Measurements from ENCODE around the gene PIP5K1B.

PIP5K1B gene

GRCh38 chr9:68777070-68777763, 72.2 kb downstream of the PIP5K1B start:
- DNase-seq: no peak

- DNase-seq: no peak
Measured at GRCh38 chr9:68778635-68779034, 73.6 kb downstream of the PIP5K1B start.

- peak; percentile 95 for DNase-seq
Measured at GRCh38 chr9:68779558-68780379, 74.7 kb downstream of the PIP5K1B start.

GRCh38 chr9:68780380-68780712, 75.3 kb downstream of the PIP5K1B start:
- no peak for DNase-seq

DNA sequence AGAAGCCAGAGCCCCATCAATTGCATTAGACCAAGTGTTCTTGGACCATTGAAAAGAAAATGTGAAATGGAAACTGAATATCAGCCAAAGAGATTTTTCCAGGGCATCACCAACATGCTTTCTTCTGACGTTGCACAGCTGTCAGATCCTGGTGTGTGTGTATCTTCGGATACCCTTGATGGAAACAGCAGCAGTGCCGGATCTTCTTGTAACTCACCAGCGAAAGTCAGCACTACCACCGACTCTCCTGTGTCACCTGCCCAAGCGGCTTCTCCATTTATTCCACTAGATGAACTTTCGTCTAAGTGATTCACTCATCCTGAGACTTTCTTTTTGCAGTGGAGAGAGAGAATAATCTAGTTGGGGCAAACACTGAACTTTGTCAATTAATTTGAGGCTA, 75.7 kb downstream of the PIP5K1B start:
- DNase-seq: no peak

DNA sequence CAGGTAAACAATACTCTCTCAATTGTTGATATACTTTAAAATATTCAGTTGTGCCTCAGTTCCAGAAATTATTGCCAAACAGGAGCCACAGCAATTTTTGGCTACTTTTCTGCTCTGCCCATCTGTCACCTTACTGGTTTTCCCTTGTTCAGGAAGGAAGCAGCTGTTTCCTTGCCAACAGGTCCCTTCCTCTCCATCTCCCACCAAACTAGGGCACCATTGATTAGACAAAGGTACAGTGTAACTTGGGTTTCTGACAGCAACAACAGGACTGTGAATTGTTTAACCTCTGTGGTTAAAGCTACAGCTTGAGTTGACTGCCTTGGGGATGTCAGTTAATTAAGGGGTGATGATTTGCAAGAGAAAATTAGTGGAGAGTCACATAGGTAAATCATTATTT, 76.9 kb downstream of the PIP5K1B start:
- DNase-seq: no peak

DNA sequence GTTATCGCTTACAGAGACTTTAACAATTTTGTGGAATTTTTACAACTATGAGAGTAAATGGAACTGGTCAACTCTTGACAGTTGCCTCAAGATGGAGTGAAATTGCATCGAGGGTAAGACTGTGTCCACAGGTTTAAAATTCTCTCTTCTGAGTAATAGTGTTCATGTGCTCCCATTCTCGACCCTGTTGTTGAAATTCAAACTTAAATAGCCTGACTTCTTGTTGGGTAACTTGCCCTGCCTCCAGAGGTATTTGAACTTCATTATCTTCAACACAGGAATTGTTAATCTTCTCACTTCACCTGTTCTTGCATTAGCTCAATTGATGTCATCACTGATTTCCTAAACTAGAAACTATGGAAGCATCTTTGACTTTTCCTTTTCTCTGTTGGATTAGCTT, 77.5 kb downstream of the PIP5K1B start:
- no peak for DNase-seq

GRCh38 chr9:68785965-68786364, 80.9 kb downstream of the PIP5K1B start:
- DNase-seq: no peak

DNA sequence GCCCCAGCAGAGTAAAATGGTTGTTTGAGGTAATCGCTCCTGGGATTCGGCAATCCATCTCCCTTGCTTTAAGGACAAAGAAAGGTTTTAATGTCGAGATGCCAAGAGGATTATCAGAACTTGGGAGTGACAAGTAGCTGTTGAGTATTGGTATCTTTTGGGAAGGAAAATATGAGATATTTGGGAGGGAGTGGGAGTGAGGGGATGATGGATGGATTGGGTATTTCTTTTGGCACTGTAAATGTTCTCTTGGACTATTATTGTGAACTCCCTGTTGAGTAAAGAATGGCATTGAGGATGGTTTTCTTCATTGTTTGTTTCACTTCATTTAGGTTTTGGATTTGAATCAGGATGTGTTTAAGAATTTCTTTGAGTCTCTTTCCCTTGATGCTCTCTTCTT, 86.1 kb downstream of the PIP5K1B start:
- DNase-seq: no peak

DNA sequence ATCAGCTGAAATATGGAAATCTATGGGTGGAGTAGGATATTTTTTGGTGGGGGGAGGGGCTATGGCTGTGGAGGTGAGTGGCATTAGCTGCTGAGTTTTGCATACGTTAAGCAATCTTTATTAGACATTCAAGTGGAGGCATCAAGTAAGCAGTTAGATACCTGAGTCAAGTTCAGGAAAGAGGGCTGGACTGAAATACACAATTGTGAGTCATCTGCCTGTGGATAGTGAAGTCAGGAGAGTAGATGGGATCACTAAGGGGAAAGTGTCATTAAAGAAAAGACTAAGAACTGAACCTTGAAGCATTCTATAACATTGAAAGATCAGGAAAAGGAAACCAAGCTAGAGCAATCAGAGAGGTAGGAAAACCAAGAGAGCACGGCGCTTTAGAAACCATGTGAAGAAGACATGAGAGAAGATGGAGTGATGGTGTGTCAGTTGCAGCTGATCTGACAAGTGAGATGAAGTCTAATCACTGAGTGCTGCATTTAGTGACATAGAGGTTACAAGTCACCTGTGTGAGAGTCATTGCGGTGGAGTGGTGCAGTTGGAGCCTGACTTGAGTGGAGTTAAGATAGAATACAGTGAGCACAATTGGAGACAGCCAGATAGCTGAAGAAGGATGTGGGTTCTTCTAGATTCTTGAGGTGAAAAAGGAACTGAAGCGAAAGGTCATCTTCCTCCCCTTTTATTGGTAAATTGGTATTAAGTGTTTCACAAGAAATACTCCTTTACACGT, 88.7 kb downstream of the PIP5K1B start:
- DNase-seq: no peak

DNA sequence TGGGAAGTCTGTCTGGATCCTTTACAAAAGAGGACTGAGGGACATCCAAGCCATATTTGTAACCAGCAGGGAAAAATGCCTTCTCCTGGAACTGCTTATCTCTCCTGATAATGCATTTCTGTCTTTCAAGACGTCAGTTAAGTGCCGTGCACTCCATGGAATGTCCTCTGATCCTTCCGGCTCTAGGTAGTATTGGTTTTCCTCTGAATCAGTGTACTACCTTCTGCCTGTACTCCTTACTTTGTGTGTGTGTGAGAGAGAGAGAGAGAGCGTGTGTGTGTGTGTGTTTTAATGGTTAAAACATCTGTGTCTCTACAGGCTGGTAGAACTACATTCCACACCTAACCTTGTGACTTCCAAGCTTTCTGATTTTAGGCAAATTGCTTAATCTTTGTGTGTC, 89.9 kb downstream of the PIP5K1B start:
- DNase-seq: no peak

DNA sequence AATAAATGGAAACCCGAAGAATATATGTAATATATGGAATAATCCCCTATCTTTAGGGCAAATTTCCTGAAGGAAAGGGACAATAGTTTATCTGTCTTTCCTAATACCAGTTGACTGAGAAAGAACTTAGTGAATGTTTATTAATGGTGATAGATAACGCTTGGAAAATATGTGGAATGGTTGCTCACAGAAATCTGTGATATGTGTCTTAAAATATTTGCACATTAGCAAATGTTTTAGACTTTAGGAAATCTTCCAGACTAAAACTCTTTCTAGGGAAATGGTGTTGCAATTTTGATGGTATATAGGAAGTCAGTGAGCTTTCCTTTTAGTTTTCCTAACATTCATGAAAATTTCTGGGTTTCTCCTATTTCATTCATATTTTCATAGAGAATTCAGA, 90.4 kb downstream of the PIP5K1B start:
- DNase-seq: no peak

DNA sequence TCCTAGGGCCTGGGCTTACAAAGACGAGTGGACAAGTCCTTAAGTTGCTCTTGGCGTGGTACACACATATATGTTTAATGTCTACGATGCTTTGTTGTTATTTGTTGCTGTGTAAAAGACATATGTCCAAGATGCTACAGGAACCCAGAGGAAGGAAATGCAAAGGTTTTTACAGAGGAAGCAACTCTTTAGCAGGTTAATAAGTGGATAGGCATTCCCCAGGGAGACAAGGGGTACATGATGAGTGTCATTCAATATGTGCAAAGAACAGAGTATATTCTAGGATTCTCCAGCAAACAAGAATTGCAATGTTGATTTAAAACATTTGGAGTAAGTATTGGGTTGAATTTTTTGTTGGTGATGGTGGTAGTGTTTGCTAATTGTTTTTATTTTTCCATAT, 92.1 kb downstream of the PIP5K1B start:
- no peak for DNase-seq

GRCh38 chr9:68798423-68798822, 93.4 kb downstream of the PIP5K1B start:
- DNase-seq: no peak

- no peak for DNase-seq
Measured at GRCh38 chr9:68800836-68801235, 95.8 kb downstream of the PIP5K1B start.

- no peak for DNase-seq
Measured at GRCh38 chr9:68802525-68803015, 97.5 kb downstream of the PIP5K1B start.

DNA sequence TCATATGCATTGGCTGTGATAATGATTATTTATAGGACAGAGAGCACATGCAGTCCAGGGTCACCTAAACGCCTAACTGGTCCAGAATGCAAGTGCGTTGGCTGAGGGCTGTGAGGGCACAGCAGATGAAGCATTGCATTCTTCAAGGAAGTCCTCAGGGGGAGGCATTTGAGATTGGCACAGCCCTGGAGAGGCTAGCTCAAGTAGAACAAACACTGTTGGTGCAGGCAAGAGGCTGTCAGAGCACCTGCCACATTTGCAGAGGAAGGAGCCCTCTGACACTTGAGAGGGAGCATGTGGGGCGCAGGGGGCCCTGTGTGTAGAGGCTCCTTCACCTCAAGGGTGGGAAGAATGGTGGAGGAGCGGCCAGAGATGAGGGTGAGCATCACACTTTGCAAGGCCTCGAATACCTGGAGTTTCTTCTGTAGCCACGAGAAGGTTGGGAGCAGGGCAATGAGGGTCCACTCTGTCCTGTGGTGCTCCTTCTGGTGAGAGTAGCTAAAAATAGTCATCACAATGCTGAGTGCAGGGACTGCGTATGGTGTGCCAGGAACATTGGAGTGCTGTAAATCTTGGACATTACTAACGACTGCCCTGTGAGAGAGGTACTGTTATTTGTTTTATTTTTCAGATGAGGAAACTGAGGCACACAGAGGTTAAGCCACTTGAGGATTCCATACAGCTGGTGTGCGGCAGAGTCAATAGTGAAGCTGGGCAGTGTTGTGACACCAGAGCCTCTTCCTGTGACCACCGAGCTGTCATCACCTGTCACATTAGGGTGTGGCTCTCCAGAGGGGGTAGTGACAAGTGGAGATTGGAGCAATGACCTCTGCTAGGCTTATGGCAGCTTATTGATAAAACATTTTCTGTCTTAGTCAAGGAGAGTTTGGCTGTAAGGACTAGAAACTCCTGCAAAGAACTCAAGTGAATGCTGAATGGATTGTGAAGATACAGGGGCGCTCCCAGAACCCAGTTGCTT, 100.2 kb downstream of the PIP5K1B start:
- DNase-seq: no peak

GRCh38 chr9:68805890-68806517, 101.0 kb downstream of the PIP5K1B start:
- DNase-seq: no peak

DNA sequence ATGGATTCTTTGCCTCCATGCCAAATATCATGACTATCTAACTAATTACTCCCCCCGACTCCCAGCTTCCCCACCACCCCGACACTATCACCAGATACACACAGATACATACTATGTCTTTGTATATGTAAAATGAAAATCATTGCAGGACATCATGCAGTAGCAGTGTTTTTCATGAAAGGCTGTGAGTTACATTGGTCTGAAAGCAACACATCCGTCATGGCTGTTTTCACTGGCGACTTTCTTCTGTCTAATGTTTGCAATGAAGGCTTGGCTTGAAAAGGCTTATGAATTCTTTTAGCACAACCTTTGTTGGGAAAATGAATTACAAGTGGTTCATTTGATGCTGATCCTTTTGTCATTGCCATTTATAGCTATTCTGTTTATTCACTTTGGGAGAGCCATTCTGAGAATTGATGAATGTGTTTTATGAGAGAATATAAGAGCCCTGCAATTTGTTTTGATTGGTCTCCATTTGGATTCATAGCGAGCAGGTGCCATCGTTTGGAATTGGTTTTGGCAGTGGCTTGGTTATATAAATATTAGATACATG, 103.4 kb downstream of the PIP5K1B start:
- DNase-seq: no peak

DNA sequence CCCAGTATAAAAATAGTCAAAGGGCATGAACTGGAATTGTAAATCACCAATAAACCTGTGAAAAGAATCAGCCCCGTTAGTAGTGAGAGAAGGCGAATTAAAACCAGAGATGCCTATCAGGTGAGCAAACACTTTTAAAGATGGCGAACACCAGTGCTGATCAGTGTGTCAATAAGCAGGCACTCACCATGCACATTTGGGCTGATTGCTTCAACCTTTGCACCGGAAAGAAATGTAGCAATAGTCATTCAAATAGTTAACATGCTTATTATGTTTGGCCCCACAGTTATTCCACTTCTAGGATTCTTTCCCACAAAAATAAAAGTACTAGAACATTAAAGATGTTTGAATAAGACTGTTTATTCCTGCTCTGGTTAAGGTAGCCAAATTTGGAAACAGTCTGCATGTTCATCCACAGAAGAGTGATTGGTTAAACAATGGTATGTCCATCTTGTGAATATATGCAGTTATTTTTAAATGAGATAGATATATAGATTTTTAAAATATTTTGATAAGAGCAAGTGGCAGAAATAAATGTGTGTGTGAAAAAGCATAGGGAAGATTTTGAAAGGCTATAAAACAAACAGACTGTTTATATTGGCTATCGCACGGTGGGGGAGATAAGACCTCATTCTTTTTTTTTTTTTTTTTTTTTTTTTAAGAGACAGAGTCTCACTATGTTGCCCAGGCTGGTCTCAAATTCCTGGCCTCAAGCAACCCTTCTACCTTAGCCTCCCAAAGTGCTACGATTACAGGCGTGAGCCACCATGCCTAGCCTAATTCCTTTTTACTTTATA, 112.2 kb downstream of the PIP5K1B start:
- no peak for DNase-seq

DNA sequence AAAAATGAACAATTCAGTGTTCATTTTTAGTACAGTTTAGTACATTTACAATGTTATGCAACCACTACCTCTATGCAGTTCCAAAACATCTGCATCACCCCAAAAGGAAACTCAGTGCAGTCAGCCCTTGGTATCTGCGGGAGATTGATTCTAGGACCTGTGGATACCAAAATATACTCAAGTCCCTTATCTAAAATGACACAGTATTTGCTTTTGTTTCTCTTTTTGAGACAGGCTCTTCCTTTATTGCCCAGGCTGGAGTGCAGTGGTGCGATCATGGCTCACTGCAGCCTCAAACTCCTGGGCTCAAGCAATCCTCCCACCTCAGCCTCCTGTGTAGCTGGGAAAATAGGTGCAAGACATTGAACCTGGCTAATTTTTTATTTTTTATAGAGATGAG, 114.0 kb downstream of the PIP5K1B start:
- no peak for DNase-seq

Data from CD4-positive, alpha-beta T cell treated with Interleukin-15 for 1 hour (primary cell).